Breast epithelium (tissue), 3 donors: ENCODE data around the gene MNX1.

Experiments used
- POLR2A ChIP-seq: fragments of 450-650 bp; IDR thresholded peaks from one replicate; pipeline ENCODE4 v1.6.1; 2016; ENCODE audit warnings: antibody characterized with exemption, mild to moderate bottlenecking, moderate library complexity
- POLR2AphosphoS5 ChIP-seq, 3 donors: sonication (generic); formaldehyde crosslinking; IDR thresholded peaks; one replicate each; pipeline ENCODE4 v1.6.1; 2017; ENCODE audit warnings: antibody characterized with exemption in 3 of 3
- TF ChIP-seq, protein P1 (sequence below), 3 donors: fragments of 450-650 bp; IDR thresholded peaks; one replicate each; pipeline ENCODE4 v1.5.1; 2016 to 2017; ENCODE audit warnings: antibody characterized with exemption in 3 of 3, mild to moderate bottlenecking in 3 of 3, moderate library complexity in 3 of 3

DNA sequence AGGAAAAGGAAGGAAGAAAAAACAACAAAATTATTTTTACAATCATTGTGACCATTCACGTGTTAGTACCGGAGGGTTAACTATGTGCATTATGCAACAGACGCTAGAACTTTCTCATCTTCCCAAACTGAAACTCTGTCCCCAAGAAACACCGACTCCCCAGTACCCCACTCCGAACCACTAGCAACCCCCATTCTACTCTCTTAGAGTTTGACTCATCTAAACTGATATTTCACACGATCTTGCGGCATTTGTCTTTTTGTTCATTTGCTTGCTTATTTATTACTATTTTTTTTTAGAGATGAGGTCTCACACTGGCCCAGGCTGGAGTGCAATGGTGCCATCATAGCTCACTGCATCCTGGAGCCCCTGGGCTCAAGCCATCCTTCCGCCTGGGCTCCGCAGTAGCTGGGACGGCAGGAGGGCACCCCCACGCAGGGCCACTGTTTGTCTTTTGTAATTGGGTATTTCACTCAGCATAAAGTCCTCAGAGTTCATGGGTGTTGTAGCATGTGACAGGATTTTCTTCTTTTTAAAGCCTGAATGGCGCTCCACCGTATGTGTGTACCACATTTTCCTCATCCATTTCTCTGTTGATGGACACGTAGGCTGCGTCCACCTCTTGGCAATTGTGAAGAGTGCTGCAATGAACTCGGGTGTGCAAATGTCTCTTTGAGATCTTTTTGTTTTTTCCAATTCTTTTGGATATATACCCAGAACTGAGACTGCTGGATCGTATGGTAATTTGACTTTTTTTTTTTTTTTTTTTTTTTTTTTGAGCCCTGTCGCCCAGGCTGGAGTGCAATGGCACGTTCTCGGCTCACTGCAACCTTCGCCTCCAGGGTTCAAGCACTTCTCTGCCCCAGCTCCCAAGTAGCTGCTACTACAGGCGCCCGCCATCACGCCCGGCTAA, 9.5 kb downstream of the MNX1 start:
- TF ChIP-seq, protein P1, sequence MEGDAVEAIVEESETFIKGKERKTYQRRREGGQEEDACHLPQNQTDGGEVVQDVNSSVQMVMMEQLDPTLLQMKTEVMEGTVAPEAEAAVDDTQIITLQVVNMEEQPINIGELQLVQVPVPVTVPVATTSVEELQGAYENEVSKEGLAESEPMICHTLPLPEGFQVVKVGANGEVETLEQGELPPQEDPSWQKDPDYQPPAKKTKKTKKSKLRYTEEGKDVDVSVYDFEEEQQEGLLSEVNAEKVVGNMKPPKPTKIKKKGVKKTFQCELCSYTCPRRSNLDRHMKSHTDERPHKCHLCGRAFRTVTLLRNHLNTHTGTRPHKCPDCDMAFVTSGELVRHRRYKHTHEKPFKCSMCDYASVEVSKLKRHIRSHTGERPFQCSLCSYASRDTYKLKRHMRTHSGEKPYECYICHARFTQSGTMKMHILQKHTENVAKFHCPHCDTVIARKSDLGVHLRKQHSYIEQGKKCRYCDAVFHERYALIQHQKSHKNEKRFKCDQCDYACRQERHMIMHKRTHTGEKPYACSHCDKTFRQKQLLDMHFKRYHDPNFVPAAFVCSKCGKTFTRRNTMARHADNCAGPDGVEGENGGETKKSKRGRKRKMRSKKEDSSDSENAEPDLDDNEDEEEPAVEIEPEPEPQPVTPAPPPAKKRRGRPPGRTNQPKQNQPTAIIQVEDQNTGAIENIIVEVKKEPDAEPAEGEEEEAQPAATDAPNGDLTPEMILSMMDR (IDR thresholded peaks at IDR 0.05), result no peak
- TF ChIP-seq POLR2A (no peak), POLR2AphosphoS5 (IDR thresholded peaks at IDR 0.05) (no peak)
